MM.1S (cell line): Measurements from ENCODE around the gene GP2.

ENCODE experiments used
- DNase-seq: peaks from one replicate; pipeline ENCODE4 v3.0.0-alpha.2; 2015
- H2AFZ ChIP-seq: fragments of 300-600 bp; sonication (generic); 2 replicates; pipeline ENCODE4 v1.6.0; 2016; ENCODE audit warnings: antibody characterized with exemption, low read length
- H3F3A ChIP-seq: fragments of 300-600 bp; sonication (generic); 2 replicates; pipeline ENCODE4 v1.6.1; 2016; ENCODE audit warnings: mild to moderate bottlenecking, antibody characterized with exemption, low read length, moderate library complexity, mixed read lengths; ENCODE audit not compliant: insufficient read depth
- H3K27ac ChIP-seq: fragments of 300-600 bp; sonication (generic); 2 replicates; pipeline ENCODE4 v1.5.1; 2016; ENCODE audit warnings: mild to moderate bottlenecking, low read length
- H3K27me3 ChIP-seq: fragments of 300-600 bp; sonication (generic); replicated peaks from 2 replicates; pipeline ENCODE4 v1.6.0; 2016; ENCODE audit warnings: low read length; ENCODE audit not compliant: insufficient read depth
- H3K36me3 ChIP-seq: fragments of 300-600 bp; sonication (generic); replicated peaks from 2 replicates; pipeline ENCODE4 v1.6.1; 2016; ENCODE audit warnings: mild to moderate bottlenecking, low read length, mixed read lengths; ENCODE audit not compliant: insufficient read depth
- H3K4me1 ChIP-seq: fragments of 300-600 bp; sonication (generic); 2 replicates; pipeline ENCODE4 v1.6.1; 2016; ENCODE audit warnings: low read length, mixed read lengths
- H3K4me2 ChIP-seq: fragments of 300-600 bp; sonication (generic); 2 replicates; pipeline ENCODE4 v1.6.0; 2016; ENCODE audit warnings: low read depth, low read length
- H3K4me3 ChIP-seq: fragments of 300-600 bp; sonication (generic); 2 replicates; pipeline ENCODE4 v1.5.1; 2016; ENCODE audit warnings: low read length, mixed read lengths
- H3K79me2 ChIP-seq: fragments of 300-600 bp; sonication (generic); 2 replicates; pipeline ENCODE4 v1.6.1; 2016; ENCODE audit warnings: mixed run types, low read length, mixed read lengths
- H3K9ac ChIP-seq: fragments of 300-600 bp; sonication (generic); 2 replicates; pipeline ENCODE4 v1.6.1; 2016; ENCODE audit warnings: low read length, mixed read lengths
- H3K9me2 ChIP-seq: fragments of 300-600 bp; sonication (generic); replicated peaks from 2 replicates; pipeline ENCODE4 v1.6.1; 2016; ENCODE audit warnings: mild to moderate bottlenecking, low read length, mixed read lengths; ENCODE audit not compliant: insufficient read depth
- H3K9me3 ChIP-seq: fragments of 300-600 bp; sonication (generic); replicated peaks from 2 replicates; pipeline ENCODE4 v1.6.1; 2016; ENCODE audit warnings: mild to moderate bottlenecking, low read length, mixed read lengths; ENCODE audit not compliant: insufficient read depth
- H4K20me1 ChIP-seq: fragments of 300-600 bp; sonication (generic); 2 replicates; pipeline ENCODE4 v1.6.1; 2016; ENCODE audit warnings: mild to moderate bottlenecking, low read length, moderate library complexity, mixed read lengths; ENCODE audit not compliant: insufficient read depth
- CTCF ChIP-seq: fragments of 300-600 bp; sonication (generic); IDR thresholded peaks from 2 replicates; pipeline ENCODE4 v1.5.1; 2016; ENCODE audit warnings: antibody characterized with exemption, low read length, mixed read lengths
- EZH2 ChIP-seq: fragments of 300-600 bp; sonication (generic); optimal IDR thresholded peaks from 2 replicates; pipeline ENCODE3; 2017; ENCODE audit warnings: low read depth, mild to moderate bottlenecking, antibody characterized with exemption, low read length, mixed read lengths
- EZH2phosphoT487 ChIP-seq: fragments of 300-600 bp; sonication (generic); IDR thresholded peaks from 2 replicates; pipeline ENCODE4 v1.6.1; 2018; ENCODE audit warnings: antibody characterized with exemption, low read length

The GP2 gene

GRCh38 chr16:20349615-20350014, 22.3 kb upstream of the GP2 start:
- Histone ChIP-seq H3K79me2 (no peaks in the 10 kb centered on the region), H3K36me3 (no peaks in the 10 kb centered on the region), H4K20me1 (no peaks in the 10 kb centered on the region), H3K27ac (no peak overlapping the region), H3K4me1 (no peaks in the 10 kb centered on the region), H3K4me3 (no peak overlapping the region), H3K4me2 (no peak overlapping the region), H3K27me3 (no peaks in the 10 kb centered on the region), H3K9me3 (no peaks in the 10 kb centered on the region), H3K9me2 (no peaks in the 10 kb centered on the region), H2AFZ (no peak overlapping the region), H3F3A (no peaks in the 10 kb centered on the region), H3K9ac (no peak overlapping the region)
- DNase-seq = no peak
- TF ChIP-seq CTCF (no peak), EZH2 (no peak), EZH2phosphoT487 (no peak)

- DNase-seq = no peak
- TF ChIP-seq EZH2 (no peak), EZH2phosphoT487 (no peak), CTCF (no peak)
These were observed 21.3 kb upstream of the GP2 start for GRCh38 chr16:20348365-20349185.

GRCh38 chr16:20347666-20348364, 20.5 kb upstream of the GP2 start:
- Histone ChIP-seq H3K4me1 (no peaks in the 10 kb centered on the region), H4K20me1 (no peaks in the 10 kb centered on the region), H3K4me3 (no peak overlapping the region), H3F3A (no peaks in the 10 kb centered on the region), H3K9ac (no peak overlapping the region), H3K27me3 (no peaks in the 10 kb centered on the region), H3K9me2 (no peaks in the 10 kb centered on the region), H3K9me3 (no peaks in the 10 kb centered on the region), H2AFZ (no peak overlapping the region), H3K4me2 (no peak overlapping the region), H3K36me3 (no peaks in the 10 kb centered on the region), H3K79me2 (no peaks in the 10 kb centered on the region), H3K27ac (no peak overlapping the region)
- TF ChIP-seq EZH2phosphoT487 (no peak), EZH2 (no peak), CTCF (no peak)
- no peak for DNase-seq

More at GRCh38 chr16:20348365-20349185, 21.3 kb upstream of the GP2 start:
- no peaks in the 10 kb centered on the region for H3K9me2 ChIP-seq
- H2AFZ ChIP-seq = no peak overlapping the region
- no peaks in the 10 kb centered on the region for H3F3A ChIP-seq
- no peaks in the 10 kb centered on the region for H3K79me2 ChIP-seq
- H3K9ac ChIP-seq = no peak overlapping the region
- no peaks in the 10 kb centered on the region for H3K4me1 ChIP-seq
- no peaks in the 10 kb centered on the region for H4K20me1 ChIP-seq
- no peaks in the 10 kb centered on the region for H3K36me3 ChIP-seq
- no peak overlapping the region for H3K4me3 ChIP-seq
- H3K9me3 ChIP-seq = no peaks in the 10 kb centered on the region
- no peaks in the 10 kb centered on the region for H3K27me3 ChIP-seq
- no peak overlapping the region for H3K27ac ChIP-seq
- no peak overlapping the region for H3K4me2 ChIP-seq
